Measurements from ENCODE around the gene COX5B. TPM values are rescaled to one million over a fixed set of nuclear protein-coding genes. Genes with fewer than 3 reads are reported as not detected.
A peak's percentile ranks its signal among the peaks of the same experiment; 100 is the strongest.
"Not testable (repeated sequence)": the region's sequence is repeated elsewhere in the genome, so short reads cannot be mapped to it uniquely, and the experiment has no call there.

COX5B gene
- total and polyA plus RNA-seq, 9 of the 15 experiments (the other 6 are each of a cell fraction or from before 2014, with no cell fraction given), result 154 to 1,424 (median 487) TPM

DNA sequence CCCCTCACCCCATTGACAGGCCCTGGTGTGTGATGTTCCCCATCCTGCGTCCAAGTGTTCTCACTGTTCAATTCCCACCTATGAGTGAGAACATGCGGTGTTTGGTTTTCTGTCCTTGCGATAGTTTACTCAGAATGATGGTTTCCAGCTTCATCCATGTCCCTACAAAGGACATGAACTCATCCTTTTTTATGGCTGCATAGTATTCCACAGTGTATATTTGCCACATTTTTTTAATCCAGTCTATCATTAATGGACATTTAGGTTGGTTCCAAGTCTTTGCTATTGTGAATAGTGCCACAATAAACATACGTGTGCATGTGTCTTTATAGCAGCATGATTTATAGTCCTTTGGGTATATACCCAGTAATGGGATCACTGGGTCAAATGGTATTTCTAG is 49.7 kb upstream of the COX5B start:
- H3K9me1 ChIP-seq (ENCODE audit: control insufficient read depth, insufficient read depth, low read length); H2AFZ ChIP-seq (ENCODE audit: low read depth, low read length); H3K27ac ChIP-seq (ENCODE audit: extremely low read depth, low read depth, low read length); H3K27me3 ChIP-seq (ENCODE audit: control insufficient read depth in 2 of 2, insufficient read depth in 2 of 2, low read length in 2 of 2); H3K9me3 ChIP-seq (replicated peaks; ENCODE audit: control insufficient read depth, insufficient read depth, low read depth, low read length); H3K79me2 ChIP-seq (ENCODE audit: control insufficient read depth, insufficient read depth, low read length); DNase-seq (ENCODE audit: extremely low read depth in 1 of 4, low spot score in 3 of 4); H3K4me2 ChIP-seq (ENCODE audit: insufficient read depth, low read length); H4K20me1 ChIP-seq (replicated peaks; ENCODE audit: control insufficient read depth, insufficient read depth, low read length); H3K9ac ChIP-seq (ENCODE audit: insufficient read depth in 1 of 2, low read depth in 2 of 2, low read length in 2 of 2); H3K4me3 ChIP-seq; H3K4me1 ChIP-seq (replicated peaks in 1 of 2; ENCODE audit: control insufficient read depth in 2 of 2, insufficient read depth in 2 of 2, low read length in 2 of 2); POLR2A ChIA-PET; ATAC-seq; FAIRE-seq; H3K36me3 ChIP-seq (ENCODE audit: control insufficient read depth, insufficient read depth, low read length); BruUV-seq (replicated peaks): not testable (repeated sequence)
- intact Hi-C loops (cut with micrococcal nuclease) (loop anchor here (10.0 kb wide), 3 partner anchors 49 to 789 kb away; partner anchors contain the start of gene COX5B), in situ Hi-C loops (cut with MboI) (loop anchor here (5.0 kb wide), 1 partner anchor 106 kb away; no protein-coding TSS in a partner anchor)
- TF ChIP-seq ZNF146 (CRISPR knock-in tag; IDR thresholded peaks at IDR 0.05; ENCODE audit: unreplicated experiment) (peak; percentile 84), BCOR (IDR thresholded peaks at IDR 0.05) (peak; percentile 48)
- 56% methylated on average over 1 of the region's 4 CpGs for WGBS (ENCODE audit: insufficient coverage, low coverage, missing lambda C conversion rate)
- CTCF ChIA-PET (ENCODE audit: low intra/inter-chr PET ratio), result interaction anchor here (0.6 kb wide), 1 partner anchor 787 kb away, joined by 3 read pairs; no protein-coding TSS in a partner anchor

DNA sequence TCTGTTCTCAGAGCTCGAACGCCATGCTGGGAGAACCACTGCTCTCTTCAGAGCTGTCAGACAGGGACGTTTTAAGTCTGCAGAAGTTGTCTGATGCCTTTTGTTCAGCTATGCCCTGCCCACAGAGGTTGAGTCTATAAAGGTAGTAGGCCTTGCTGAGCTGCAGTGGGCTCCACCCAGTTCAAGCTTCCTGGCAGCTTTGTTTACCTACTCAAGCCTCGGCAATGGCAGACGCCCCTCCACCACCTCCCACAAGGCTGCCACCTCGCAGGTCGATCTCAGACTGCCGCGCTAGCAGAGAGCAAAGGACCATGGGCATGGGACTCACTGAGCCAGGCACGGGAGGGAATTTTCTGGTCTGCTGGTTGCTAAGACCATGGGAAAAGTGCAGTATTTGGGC is 44.3 kb upstream of the COX5B start:
- intact Hi-C loops (cut with micrococcal nuclease); H4K20me1 ChIP-seq (replicated peaks; ENCODE audit: control insufficient read depth, insufficient read depth, low read length); H3K27ac ChIP-seq (ENCODE audit: extremely low read depth, low read depth, low read length); H3K4me2 ChIP-seq (ENCODE audit: insufficient read depth, low read length); H3K9me3 ChIP-seq (replicated peaks; ENCODE audit: control insufficient read depth, insufficient read depth, low read depth, low read length); POLR2A ChIA-PET; H3K27me3 ChIP-seq (ENCODE audit: control insufficient read depth in 2 of 2, insufficient read depth in 2 of 2, low read length in 2 of 2); H3K79me2 ChIP-seq (ENCODE audit: control insufficient read depth, insufficient read depth, low read length); H3K36me3 ChIP-seq (ENCODE audit: control insufficient read depth, insufficient read depth, low read length); in situ Hi-C loops (cut with MboI); CTCF ChIA-PET (ENCODE audit: low intra/inter-chr PET ratio); ATAC-seq; FAIRE-seq; BruUV-seq (replicated peaks); H3K4me3 ChIP-seq; DNase-seq (ENCODE audit: extremely low read depth in 1 of 4, low spot score in 3 of 4); H3K9ac ChIP-seq (ENCODE audit: insufficient read depth in 1 of 2, low read depth in 2 of 2, low read length in 2 of 2); H3K4me1 ChIP-seq (replicated peaks in 1 of 2; ENCODE audit: control insufficient read depth in 2 of 2, insufficient read depth in 2 of 2, low read length in 2 of 2); H3K9me1 ChIP-seq (ENCODE audit: control insufficient read depth, insufficient read depth, low read length); H2AFZ ChIP-seq (ENCODE audit: low read depth, low read length): not testable (repeated sequence)
- WGBS (ENCODE audit: insufficient coverage, low coverage, missing lambda C conversion rate), result 0% methylated on average over 5 of the region's 10 CpGs

DNA sequence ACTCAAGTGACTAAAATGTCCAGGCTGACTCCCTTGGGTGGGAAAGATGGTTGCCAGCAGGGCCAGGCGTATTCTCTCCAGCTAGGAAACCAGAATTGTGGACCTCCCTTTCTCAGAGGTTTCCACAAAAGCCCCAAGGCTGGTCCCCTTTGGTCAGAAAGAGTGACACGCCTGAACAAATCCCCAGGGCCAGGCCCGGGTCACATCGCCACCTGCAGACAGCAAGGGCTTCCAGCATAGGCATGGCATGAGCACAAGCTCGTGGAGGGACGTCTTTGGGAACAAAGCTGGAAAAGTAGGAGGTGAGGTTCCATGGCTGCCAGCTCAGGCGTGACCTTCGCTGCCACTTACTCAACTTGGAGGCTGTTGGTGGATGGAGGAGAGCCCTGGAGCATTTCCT is 40.8 kb upstream of the COX5B start:
- POLR2A ChIA-PET; H3K9me1 ChIP-seq (ENCODE audit: control insufficient read depth, insufficient read depth, low read length); H3K27me3 ChIP-seq (ENCODE audit: control insufficient read depth in 2 of 2, insufficient read depth in 2 of 2, low read length in 2 of 2); H3K36me3 ChIP-seq (ENCODE audit: control insufficient read depth, insufficient read depth, low read length); H3K4me1 ChIP-seq (replicated peaks in 1 of 2; ENCODE audit: control insufficient read depth in 2 of 2, insufficient read depth in 2 of 2, low read length in 2 of 2); DNase-seq (ENCODE audit: extremely low read depth in 1 of 4, low spot score in 3 of 4); FAIRE-seq; intact Hi-C loops (cut with micrococcal nuclease); BruUV-seq (replicated peaks); H4K20me1 ChIP-seq (replicated peaks; ENCODE audit: control insufficient read depth, insufficient read depth, low read length); H3K9me3 ChIP-seq (replicated peaks; ENCODE audit: control insufficient read depth, insufficient read depth, low read depth, low read length); H3K27ac ChIP-seq (ENCODE audit: extremely low read depth, low read depth, low read length); H3K4me2 ChIP-seq (ENCODE audit: insufficient read depth, low read length); CTCF ChIA-PET (ENCODE audit: low intra/inter-chr PET ratio); H3K79me2 ChIP-seq (ENCODE audit: control insufficient read depth, insufficient read depth, low read length); H2AFZ ChIP-seq (ENCODE audit: low read depth, low read length); H3K4me3 ChIP-seq; H3K9ac ChIP-seq (ENCODE audit: insufficient read depth in 1 of 2, low read depth in 2 of 2, low read length in 2 of 2): not testable (repeated sequence)
- 0% methylated on average over 1 of the region's 8 CpGs for WGBS (ENCODE audit: insufficient coverage, low coverage, missing lambda C conversion rate)
- in situ Hi-C loops (cut with MboI), result loop anchor here (5.0 kb wide), 1 partner anchor 1833 kb away; no protein-coding TSS in a partner anchor
- peak; percentile 89 for ATAC-seq

All from K562 (cell line).